Left ventricle myocardium inferior (tissue), 1 donor: ENCODE results near the gene MTMR1. TPM values are rescaled to one million over a fixed set of nuclear protein-coding genes. Genes with fewer than 3 reads are reported as not detected.

Experiments used
- DNase-seq: peaks from one replicate; pipeline ENCODE4 v3.0.0-alpha.2; 2020
- H3K27ac ChIP-seq: fragments of 200-600 bp; replicated peaks from 2 replicates; pipeline ENCODE4 v1.8.0; 2021
- H3K27me3 ChIP-seq: fragments of 200-600 bp; 2 replicates; pipeline ENCODE4 v1.8.0; 2021; ENCODE audit warnings: low read depth
- H3K36me3 ChIP-seq: fragments of 200-600 bp; 2 replicates; pipeline ENCODE4 v1.8.0; 2021
- H3K4me1 ChIP-seq: fragments of 200-600 bp; 2 replicates; pipeline ENCODE4 v1.8.0; 2021
- H3K4me3 ChIP-seq: fragments of 200-600 bp; 2 replicates; pipeline ENCODE4 v1.8.0; 2021; ENCODE audit warnings: mild to moderate bottlenecking, moderate library complexity
- H3K9me3 ChIP-seq: fragments of 200-600 bp; replicated peaks from 2 replicates; pipeline ENCODE4 v1.8.0; 2021
- intact Hi-C: fragments of 100-400 bp; cut with micrococcal nuclease; formaldehyde crosslinking; loops from one replicate; pipeline ENCODE4 v1.11.0; 2022
- total RNA-seq: library from RNA; stranded (reverse); fragmentation: NEBNext Ultra II Directional; extraction: Animal tissue kit (Norgen Biotek cat#: 25700); gene quantifications from one replicate; pipeline ENCODE4 v1.2.1, GENCODE V29; 2021
- TF ChIP-seq, protein P1 (sequence below): fragments of 200-600 bp; IDR thresholded peaks from 2 replicates; pipeline ENCODE4 v1.8.0; 2021; ENCODE audit warnings: antibody characterized with exemption, mild to moderate bottlenecking, borderline replicate concordance
- donor health status: DM: no; HTN: yes; CAD: no; lungs with severe emphysema.

MTMR1 gene
- total RNA-seq, 1 donor from 2014 or later = 18.6 TPM

DNA sequence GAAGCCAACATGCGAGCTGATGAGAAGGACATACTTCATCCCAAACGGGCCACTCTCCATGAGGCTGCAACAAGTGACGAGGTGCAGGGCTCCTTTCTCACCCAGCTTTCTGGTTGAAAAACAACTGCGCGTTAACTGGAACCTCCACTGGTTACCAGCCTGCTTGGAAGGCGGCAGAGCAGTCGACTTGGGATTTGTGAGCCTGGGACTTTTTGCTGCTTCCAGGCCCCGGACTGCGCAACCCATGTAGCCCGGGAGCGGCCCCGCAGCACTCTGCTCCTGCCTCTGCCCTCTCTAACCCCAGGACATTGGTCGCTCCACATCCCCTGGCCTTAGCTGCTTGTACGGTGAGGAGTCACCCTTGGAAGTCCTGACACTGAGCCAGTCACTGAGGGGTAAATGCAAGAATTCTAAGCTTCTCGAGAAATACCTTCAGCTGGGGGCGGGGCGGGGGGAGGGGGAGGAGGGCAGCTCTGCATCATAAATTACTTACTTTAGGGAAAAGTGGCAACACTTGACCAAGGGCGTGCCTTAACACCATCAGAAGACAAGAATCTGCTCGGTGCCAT, 72.7 kb downstream of the MTMR1 start:
- intact Hi-C loops = no loop called here
- no peak for DNase-seq
- peaks cover 14% of the 10 kb centered on the region for H3K4me1 ChIP-seq
- TF ChIP-seq, protein P1, sequence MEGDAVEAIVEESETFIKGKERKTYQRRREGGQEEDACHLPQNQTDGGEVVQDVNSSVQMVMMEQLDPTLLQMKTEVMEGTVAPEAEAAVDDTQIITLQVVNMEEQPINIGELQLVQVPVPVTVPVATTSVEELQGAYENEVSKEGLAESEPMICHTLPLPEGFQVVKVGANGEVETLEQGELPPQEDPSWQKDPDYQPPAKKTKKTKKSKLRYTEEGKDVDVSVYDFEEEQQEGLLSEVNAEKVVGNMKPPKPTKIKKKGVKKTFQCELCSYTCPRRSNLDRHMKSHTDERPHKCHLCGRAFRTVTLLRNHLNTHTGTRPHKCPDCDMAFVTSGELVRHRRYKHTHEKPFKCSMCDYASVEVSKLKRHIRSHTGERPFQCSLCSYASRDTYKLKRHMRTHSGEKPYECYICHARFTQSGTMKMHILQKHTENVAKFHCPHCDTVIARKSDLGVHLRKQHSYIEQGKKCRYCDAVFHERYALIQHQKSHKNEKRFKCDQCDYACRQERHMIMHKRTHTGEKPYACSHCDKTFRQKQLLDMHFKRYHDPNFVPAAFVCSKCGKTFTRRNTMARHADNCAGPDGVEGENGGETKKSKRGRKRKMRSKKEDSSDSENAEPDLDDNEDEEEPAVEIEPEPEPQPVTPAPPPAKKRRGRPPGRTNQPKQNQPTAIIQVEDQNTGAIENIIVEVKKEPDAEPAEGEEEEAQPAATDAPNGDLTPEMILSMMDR = no peak
- no peak overlapping the region for H3K27ac ChIP-seq
- H3K27me3 ChIP-seq = no peaks in the 10 kb centered on the region
- no peak overlapping the region for H3K4me3 ChIP-seq
- H3K36me3 ChIP-seq = no peaks in the 10 kb centered on the region
- no peaks in the 10 kb centered on the region for H3K9me3 ChIP-seq

DNA sequence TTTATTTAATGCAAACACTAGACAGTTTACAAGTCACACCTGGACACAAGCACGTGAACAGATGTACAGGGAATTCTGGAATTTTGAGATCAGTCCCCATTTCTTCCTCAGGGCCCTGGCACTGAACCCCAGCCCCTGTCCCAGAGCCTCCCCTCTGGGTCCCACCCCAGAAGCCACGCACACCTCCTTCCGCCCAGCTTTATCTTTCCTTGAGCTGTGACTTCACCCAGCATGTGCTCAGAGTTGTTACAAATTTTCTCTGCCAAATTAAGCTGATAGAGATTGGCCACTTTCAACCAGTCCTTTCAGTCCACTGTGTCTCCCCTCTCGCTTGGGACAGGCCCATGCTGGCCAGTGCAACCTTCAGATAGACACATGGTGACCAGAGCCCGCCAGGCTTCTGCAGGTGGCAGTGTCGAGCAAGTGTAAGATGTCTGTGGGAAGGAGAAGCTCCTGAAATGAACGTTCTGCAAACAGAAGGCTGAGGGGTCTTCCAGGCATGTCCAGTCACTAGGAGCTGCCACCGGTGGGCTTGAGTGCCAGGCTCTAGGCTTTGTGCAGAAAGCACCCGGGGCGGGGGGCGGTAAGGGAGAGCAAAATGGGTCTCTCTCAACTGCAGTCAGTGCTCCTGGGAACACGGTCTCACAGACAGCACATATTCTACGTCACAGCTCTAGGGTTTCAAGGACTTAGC, 73.3 kb downstream of the MTMR1 start:
- Histone ChIP-seq H3K9me3 (no peaks in the 10 kb centered on the region), H3K36me3 (no peaks in the 10 kb centered on the region), H3K4me3 (no peak overlapping the region), H3K4me1 (peaks cover 14% of the 10 kb centered on the region), H3K27ac (no peak overlapping the region), H3K27me3 (no peaks in the 10 kb centered on the region)
- intact Hi-C loops = no loop called here
- TF ChIP-seq, protein P1 = peak; percentile 7
- no peak for DNase-seq

DNA sequence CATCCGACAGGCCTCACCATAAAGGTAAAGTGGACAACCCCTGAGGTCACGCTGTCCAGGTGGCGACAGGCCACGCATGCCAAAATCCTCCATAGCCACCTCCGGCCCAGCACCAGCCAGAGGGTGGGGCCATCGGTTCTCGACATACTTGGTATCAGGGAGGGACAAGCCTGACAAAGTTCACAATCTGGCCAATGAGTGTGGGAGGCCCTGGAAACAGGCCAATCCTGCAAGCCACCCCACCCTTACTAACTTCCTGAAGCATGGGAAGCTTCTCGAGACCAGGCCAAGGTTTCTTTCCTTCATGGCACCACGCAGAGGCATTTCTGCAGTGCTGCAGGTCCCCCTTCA, 73.8 kb downstream of the MTMR1 start:
- Histone ChIP-seq H3K9me3 (no peaks in the 10 kb centered on the region), H3K27ac (no peak overlapping the region), H3K27me3 (no peaks in the 10 kb centered on the region), H3K4me3 (no peak overlapping the region), H3K4me1 (peaks cover 14% of the 10 kb centered on the region), H3K36me3 (no peaks in the 10 kb centered on the region)
- DNase-seq = peak; percentile 28
- intact Hi-C loops = no loop called here
- TF ChIP-seq, protein P1 = no peak

DNA sequence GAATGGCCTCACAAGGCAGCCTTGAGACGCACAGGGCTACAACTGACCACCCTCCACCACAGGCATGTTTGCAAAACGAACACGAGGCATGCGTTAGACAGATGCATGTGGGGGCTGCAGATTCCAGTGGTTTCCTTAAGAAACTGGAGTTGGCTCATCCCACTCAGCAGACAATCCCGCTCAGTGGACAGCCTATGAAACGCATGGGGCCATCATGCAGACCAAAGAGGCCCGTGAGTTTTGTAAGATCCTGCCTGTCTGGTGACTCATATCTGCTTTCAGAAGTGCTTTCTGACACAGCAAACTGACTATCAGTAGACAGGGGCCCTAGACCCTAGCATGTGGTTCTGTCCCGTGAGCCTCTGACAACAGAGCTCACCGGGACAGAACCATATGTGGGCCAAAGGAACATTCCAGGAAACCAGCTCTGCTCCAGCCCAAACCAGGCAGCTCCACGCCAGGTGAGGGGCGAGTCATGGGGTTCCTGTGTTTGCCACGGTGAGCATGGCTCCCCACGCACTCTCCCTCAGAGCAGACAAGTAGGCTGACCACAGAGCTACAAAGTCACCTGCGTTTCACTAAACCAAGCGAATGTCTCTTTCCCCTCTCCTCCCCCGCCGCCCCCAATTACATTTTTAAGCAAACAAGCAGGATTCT, 74.4 kb downstream of the MTMR1 start:
- Histone ChIP-seq H3K4me3 (no peak overlapping the region), H3K27ac (no peak overlapping the region), H3K36me3 (no peaks in the 10 kb centered on the region), H3K9me3 (no peaks in the 10 kb centered on the region), H3K4me1 (peaks cover 14% of the 10 kb centered on the region), H3K27me3 (no peaks in the 10 kb centered on the region)
- TF ChIP-seq, protein P1 = no peak
- no peak for DNase-seq
- intact Hi-C loops = no loop called here

DNA sequence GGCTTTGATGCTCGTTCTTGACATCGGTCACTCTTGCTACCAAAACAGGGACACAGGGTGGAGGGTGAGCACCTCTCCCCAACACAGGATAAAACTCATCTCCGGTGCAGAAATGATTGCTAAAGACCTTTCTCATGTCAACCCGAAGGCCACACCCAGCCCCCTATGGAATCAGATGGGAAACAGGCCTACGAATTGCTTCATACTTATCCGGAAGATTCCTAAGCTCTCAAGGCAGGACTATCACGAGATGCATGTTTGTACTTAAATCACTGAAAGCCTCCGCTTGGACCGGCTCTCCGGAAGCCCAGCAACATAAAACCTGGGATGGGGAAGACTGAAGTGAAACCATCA, 74.9 kb downstream of the MTMR1 start:
- H3K36me3 ChIP-seq = no peaks in the 10 kb centered on the region
- H3K4me1 ChIP-seq = peaks cover 14% of the 10 kb centered on the region
- H3K27ac ChIP-seq = no peak overlapping the region
- no peak for DNase-seq
- no peak overlapping the region for H3K4me3 ChIP-seq
- no peaks in the 10 kb centered on the region for H3K27me3 ChIP-seq
- no peaks in the 10 kb centered on the region for H3K9me3 ChIP-seq
- intact Hi-C loops = no loop called here
- TF ChIP-seq, protein P1 = no peak
